DOHH2 (cell line): ENCODE data around the gene NPAS3.

ENCODE experiments used
- H3F3A ChIP-seq: fragments of 200-600 bp; sonication (generic), shearing (Covaris generic); 2 replicates; pipeline ENCODE4 v1.6.0; 2016; ENCODE audit warnings: antibody characterized with exemption, mild to moderate bottlenecking; ENCODE audit not compliant: control insufficient read depth, insufficient read depth
- H3K27ac ChIP-seq: fragments of 200-600 bp; sonication (generic); 2 replicates; pipeline ENCODE4 v1.5.1; 2014; ENCODE audit warnings: low read depth, mild to moderate bottlenecking, low read length, moderate library complexity
- H3K27me3 ChIP-seq: fragments of 200-600 bp; sonication (generic); 2 replicates; pipeline ENCODE4 v1.6.1; 2014; ENCODE audit warnings: mild to moderate bottlenecking, low read length, mixed read lengths; ENCODE audit not compliant: control insufficient read depth
- H3K36me3 ChIP-seq: fragments of 200-600 bp; sonication (generic); 2 replicates; pipeline ENCODE4 v1.6.1; 2014; ENCODE audit warnings: mild to moderate bottlenecking, low read length, moderate library complexity, mixed read lengths; ENCODE audit not compliant: control insufficient read depth
- H3K4me1 ChIP-seq: fragments of 200-600 bp; sonication (generic); 2 replicates; pipeline ENCODE4 v1.6.1; 2014; ENCODE audit warnings: mild to moderate bottlenecking, low read length, mixed read lengths; ENCODE audit not compliant: control insufficient read depth
- H3K4me2 ChIP-seq: fragments of 200-600 bp; sonication (generic); 2 replicates; pipeline ENCODE4 v1.6.0; 2014; ENCODE audit warnings: mild to moderate bottlenecking, low read length, moderate library complexity
- H3K4me3 ChIP-seq: fragments of 200-600 bp; sonication (generic); 2 replicates; pipeline ENCODE4 v1.5.1; 2014; ENCODE audit warnings: mild to moderate bottlenecking, low read length, mixed read lengths
- H3K79me2 ChIP-seq: fragments of 200-600 bp; sonication (generic); 2 replicates; pipeline ENCODE4 v1.6.1; 2014; ENCODE audit warnings: mild to moderate bottlenecking, low read length, mixed read lengths; ENCODE audit not compliant: control insufficient read depth
- H3K9me2 ChIP-seq: fragments of 200-600 bp; sonication (generic); replicated peaks from 2 replicates; pipeline ENCODE4 v1.6.1; 2014; ENCODE audit warnings: mild to moderate bottlenecking, low read length, mixed read lengths; ENCODE audit not compliant: control insufficient read depth
- H3K9me3 ChIP-seq: fragments of 200-600 bp; sonication (generic); 2 replicates; pipeline ENCODE4 v1.6.1; 2014; ENCODE audit warnings: antibody characterized with exemption, low read length, mixed read lengths; ENCODE audit not compliant: control insufficient read depth, insufficient read depth
- H4K20me1 ChIP-seq: fragments of 200-600 bp; sonication (generic); 2 replicates; pipeline ENCODE4 v1.6.0; 2014; ENCODE audit warnings: low read depth, mild to moderate bottlenecking, antibody characterized with exemption, low read length, moderate library complexity; ENCODE audit not compliant: control insufficient read depth, insufficient read depth
- EZH2phosphoT487 ChIP-seq: fragments of 200-600 bp; sonication (generic); IDR thresholded peaks from 2 replicates; pipeline ENCODE4 v1.6.1; 2017; ENCODE audit warnings: borderline replicate concordance, mild to moderate bottlenecking, antibody characterized with exemption, low read length, moderate library complexity, mixed read lengths
- TF ChIP-seq, protein P1 (sequence below): fragments of 200-600 bp; sonication (generic); IDR thresholded peaks from one replicate; pipeline ENCODE4 v1.5.1; 2014; ENCODE audit warnings: antibody characterized with exemption, mild to moderate bottlenecking, low read depth, low read length; ENCODE audit not compliant: poor library complexity, severe bottlenecking

Gene NPAS3

DNA sequence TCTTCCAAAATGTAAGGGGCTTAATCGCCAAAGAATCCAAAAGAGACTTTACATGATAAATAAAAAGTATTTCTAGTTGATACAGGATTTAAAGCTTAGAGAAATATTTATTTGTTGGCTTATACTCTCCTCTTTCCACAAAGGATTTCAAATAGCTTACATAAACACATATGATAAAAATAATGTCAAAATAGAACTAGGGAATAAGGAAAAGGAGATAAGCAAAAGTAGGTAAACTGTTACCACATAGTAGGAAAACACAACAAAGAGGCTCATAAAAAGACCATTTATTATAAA is 625.2 kb downstream of the NPAS3 start:
- H3K4me1 ChIP-seq: no peaks in the 10 kb centered on the region
- TF ChIP-seq, protein P1, sequence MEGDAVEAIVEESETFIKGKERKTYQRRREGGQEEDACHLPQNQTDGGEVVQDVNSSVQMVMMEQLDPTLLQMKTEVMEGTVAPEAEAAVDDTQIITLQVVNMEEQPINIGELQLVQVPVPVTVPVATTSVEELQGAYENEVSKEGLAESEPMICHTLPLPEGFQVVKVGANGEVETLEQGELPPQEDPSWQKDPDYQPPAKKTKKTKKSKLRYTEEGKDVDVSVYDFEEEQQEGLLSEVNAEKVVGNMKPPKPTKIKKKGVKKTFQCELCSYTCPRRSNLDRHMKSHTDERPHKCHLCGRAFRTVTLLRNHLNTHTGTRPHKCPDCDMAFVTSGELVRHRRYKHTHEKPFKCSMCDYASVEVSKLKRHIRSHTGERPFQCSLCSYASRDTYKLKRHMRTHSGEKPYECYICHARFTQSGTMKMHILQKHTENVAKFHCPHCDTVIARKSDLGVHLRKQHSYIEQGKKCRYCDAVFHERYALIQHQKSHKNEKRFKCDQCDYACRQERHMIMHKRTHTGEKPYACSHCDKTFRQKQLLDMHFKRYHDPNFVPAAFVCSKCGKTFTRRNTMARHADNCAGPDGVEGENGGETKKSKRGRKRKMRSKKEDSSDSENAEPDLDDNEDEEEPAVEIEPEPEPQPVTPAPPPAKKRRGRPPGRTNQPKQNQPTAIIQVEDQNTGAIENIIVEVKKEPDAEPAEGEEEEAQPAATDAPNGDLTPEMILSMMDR: no peak
- TF ChIP-seq EZH2phosphoT487: no peak

DNA sequence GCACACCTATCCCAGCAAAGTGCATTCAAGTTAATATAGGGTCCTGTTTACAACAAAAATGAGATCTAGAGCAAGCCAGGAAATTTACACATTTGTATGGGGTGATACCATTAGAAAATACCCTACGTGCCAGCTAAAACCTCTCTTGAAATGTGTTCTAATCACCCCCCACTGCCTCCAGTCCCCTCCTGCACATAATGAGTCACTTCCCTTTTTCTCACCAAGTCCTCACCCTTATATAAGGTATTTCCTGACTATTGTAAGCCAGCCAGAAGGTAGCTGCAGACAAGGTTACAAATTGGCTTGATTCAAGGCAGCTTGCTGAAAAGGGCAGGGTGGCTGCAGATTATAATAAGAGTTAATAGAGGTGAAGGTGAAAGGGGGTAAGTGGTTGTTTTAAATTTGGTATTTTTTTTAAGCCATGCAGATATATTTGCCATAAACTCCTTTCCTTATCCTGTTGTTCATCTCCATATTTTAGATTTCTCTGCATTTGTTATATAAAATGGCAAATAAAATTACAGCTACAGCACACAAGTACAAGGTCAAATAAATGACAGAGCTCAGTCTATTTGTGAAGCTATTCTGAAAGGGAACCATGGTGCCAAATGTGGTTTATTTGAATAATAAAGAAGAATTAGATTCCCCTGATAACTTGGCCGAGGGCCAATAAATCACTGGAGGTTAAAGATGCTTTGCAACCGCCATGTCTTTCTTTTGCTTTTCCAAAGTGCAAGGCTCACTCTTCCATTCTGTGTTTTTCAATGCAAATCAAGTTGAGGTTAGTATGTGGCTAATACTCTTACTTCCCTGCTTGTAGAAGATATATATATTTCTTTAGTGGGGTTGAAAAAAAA is 626.3 kb downstream of the NPAS3 start:
- TF ChIP-seq, protein P1: no peak
- no peak for TF ChIP-seq EZH2phosphoT487
- no peaks in the 10 kb centered on the region for H3K9me2 ChIP-seq
- no peak overlapping the region for H3K4me2 ChIP-seq
- H3K4me1 ChIP-seq: no peaks in the 10 kb centered on the region
- no peak overlapping the region for H3K27ac ChIP-seq
- H3K27me3 ChIP-seq: no peaks in the 10 kb centered on the region
- H3F3A ChIP-seq: no peaks in the 10 kb centered on the region
- no peaks in the 10 kb centered on the region for H3K36me3 ChIP-seq
- no peaks in the 10 kb centered on the region for H3K79me2 ChIP-seq
- H3K9me3 ChIP-seq: no peaks in the 10 kb centered on the region
- H3K4me3 ChIP-seq: no peak overlapping the region
- H4K20me1 ChIP-seq: no peaks in the 10 kb centered on the region

More for the DNA sequence above, 625.2 kb downstream of the NPAS3 start:
- no peaks in the 10 kb centered on the region for H3K27me3 ChIP-seq
- no peak overlapping the region for H3K4me2 ChIP-seq
- H3K27ac ChIP-seq: no peak overlapping the region
- H3K36me3 ChIP-seq: no peaks in the 10 kb centered on the region
- H3K79me2 ChIP-seq: no peaks in the 10 kb centered on the region
- no peaks in the 10 kb centered on the region for H4K20me1 ChIP-seq
- no peaks in the 10 kb centered on the region for H3F3A ChIP-seq
- no peaks in the 10 kb centered on the region for H3K9me2 ChIP-seq
- no peaks in the 10 kb centered on the region for H3K9me3 ChIP-seq
- H3K4me3 ChIP-seq: no peak overlapping the region

DNA sequence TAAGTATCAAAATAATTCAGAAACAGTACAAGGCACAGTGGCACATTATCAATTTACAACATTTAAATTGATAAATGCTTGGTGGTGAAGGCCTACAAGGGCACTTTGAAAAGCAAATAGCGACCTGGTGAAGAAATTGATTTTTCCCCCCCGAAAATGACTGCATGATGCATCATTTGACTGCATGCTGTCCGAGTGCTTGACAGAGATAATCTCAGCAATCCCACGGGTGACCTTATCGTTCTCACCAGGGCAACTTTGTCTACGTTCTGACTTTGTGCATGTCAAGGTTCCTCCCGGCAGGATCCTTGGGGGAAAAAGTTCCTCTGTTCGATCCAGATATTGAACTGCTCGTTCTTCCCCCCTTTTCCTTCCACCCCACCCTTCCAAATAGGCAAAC is 627.4 kb downstream of the NPAS3 start:
- Histone ChIP-seq H4K20me1 (no peaks in the 10 kb centered on the region), H3K4me1 (no peaks in the 10 kb centered on the region), H3K27me3 (no peaks in the 10 kb centered on the region), H3K9me3 (no peaks in the 10 kb centered on the region; the same call in 1 of the 2 replicates), H3K4me2 (no peak overlapping the region), H3K36me3 (no peaks in the 10 kb centered on the region), H3K27ac (no peak overlapping the region), H3K79me2 (no peaks in the 10 kb centered on the region), H3K9me2 (no peaks in the 10 kb centered on the region), H3F3A (no peaks in the 10 kb centered on the region), H3K4me3 (no peak overlapping the region)
- TF ChIP-seq, protein P1: no peak
- TF ChIP-seq EZH2phosphoT487: no peak
